HL-60 (cell line): ENCODE results near the gene ZNF841.

ENCODE experiments used
- CTCF ChIP-seq: IDR thresholded peaks from one replicate; pipeline ENCODE4 v1.5.1; 2011; ENCODE audit warnings: low read length, control low read depth, inconsistent platforms; ENCODE audit not compliant: insufficient read depth
- GABPA ChIP-seq: IDR thresholded peaks from 2 replicates; pipeline ENCODE4 v1.6.1; 2012; ENCODE audit warnings: low read depth
- POLR2AphosphoS5 ChIP-seq: IDR thresholded peaks from 2 replicates; pipeline ENCODE4 v1.6.1; 2012; ENCODE audit warnings: low read depth
- REST ChIP-seq: IDR thresholded peaks from 2 replicates; pipeline ENCODE4 v1.6.1; 2012; ENCODE audit warnings: low read depth; ENCODE audit not compliant: insufficient replicate concordance

DNA sequence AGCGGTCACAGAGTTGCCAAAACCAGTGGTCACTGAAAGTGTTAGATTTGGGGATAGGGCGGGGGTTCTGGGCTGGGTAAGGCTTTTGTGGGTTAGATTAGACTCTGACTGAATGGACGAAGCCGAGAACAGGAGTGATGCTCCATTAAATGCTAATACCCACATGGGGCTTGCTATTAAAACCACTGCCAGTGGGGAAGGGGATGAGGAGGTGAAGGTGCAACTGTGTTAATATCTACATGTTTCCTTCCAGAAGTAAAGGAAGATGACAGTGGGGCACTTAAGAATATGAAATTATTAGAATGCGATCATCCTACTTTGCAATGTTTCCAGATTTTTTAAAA is 66.8 kb downstream of the ZNF841 start:
- TF ChIP-seq REST (no peak), CTCF (no peak), POLR2AphosphoS5 (no peak), GABPA (no peak)
